RPMI8226 (cell line): ENCODE data around the gene FLCN.

ENCODE experiments used
- DNase-seq: peaks from one replicate; pipeline ENCODE4 v3.0.0-alpha.2; 2015

Gene FLCN

GRCh38 chr17:17183744-17184143 lies 53.2 kb downstream of the FLCN start:
- no peak for DNase-seq

- DNase-seq: no peak
Observed at GRCh38 chr17:17182598-17183136, 54.3 kb downstream of the FLCN start.

- DNase-seq: no peak
Observed at GRCh38 chr17:17181666-17182597, 55.0 kb downstream of the FLCN start.

- no peak for DNase-seq
Observed at GRCh38 chr17:17180741-17181525, 56.0 kb downstream of the FLCN start.

- no peak for DNase-seq
Observed at GRCh38 chr17:17180141-17180603, 56.8 kb downstream of the FLCN start.

GRCh38 chr17:17179371-17179827 lies 57.6 kb downstream of the FLCN start:
- DNase-seq: no peak

GRCh38 chr17:17177176-17177575 lies 59.8 kb downstream of the FLCN start:
- DNase-seq: no peak

GRCh38 chr17:17176341-17176740 lies 60.6 kb downstream of the FLCN start:
- DNase-seq: no peak

- no peak for DNase-seq
Observed at GRCh38 chr17:17175917-17176316, 61.1 kb downstream of the FLCN start.

GRCh38 chr17:17175340-17175739 lies 61.6 kb downstream of the FLCN start:
- no peak for DNase-seq

- no peak for DNase-seq
Observed at GRCh38 chr17:17173921-17174320, 63.0 kb downstream of the FLCN start.

GRCh38 chr17:17172990-17173389 lies 64.0 kb downstream of the FLCN start:
- no peak for DNase-seq

GRCh38 chr17:17172001-17172939 lies 64.7 kb downstream of the FLCN start:
- no peak for DNase-seq

GRCh38 chr17:17171186-17171585 lies 65.8 kb downstream of the FLCN start:
- no peak for DNase-seq

- no peak for DNase-seq
Observed at GRCh38 chr17:17170346-17170985, 66.5 kb downstream of the FLCN start.

GRCh38 chr17:17169396-17169795 lies 67.6 kb downstream of the FLCN start:
- no peak for DNase-seq

GRCh38 chr17:17168401-17168800 lies 68.6 kb downstream of the FLCN start:
- no peak for DNase-seq

- no peak for DNase-seq
Observed at GRCh38 chr17:17167986-17168385, 69.0 kb downstream of the FLCN start.

GRCh38 chr17:17167356-17167755 lies 69.6 kb downstream of the FLCN start:
- no peak for DNase-seq

GRCh38 chr17:17166446-17166845 lies 70.5 kb downstream of the FLCN start:
- no peak for DNase-seq

- DNase-seq: no peak
Observed at GRCh38 chr17:17165666-17166308, 71.2 kb downstream of the FLCN start.
